ENCODE results near the gene AK4.
"Not testable (repeated sequence)": the region's sequence is repeated elsewhere in the genome, so short reads cannot be mapped to it uniquely, and the experiment has no call there.

The AK4 gene

DNA sequence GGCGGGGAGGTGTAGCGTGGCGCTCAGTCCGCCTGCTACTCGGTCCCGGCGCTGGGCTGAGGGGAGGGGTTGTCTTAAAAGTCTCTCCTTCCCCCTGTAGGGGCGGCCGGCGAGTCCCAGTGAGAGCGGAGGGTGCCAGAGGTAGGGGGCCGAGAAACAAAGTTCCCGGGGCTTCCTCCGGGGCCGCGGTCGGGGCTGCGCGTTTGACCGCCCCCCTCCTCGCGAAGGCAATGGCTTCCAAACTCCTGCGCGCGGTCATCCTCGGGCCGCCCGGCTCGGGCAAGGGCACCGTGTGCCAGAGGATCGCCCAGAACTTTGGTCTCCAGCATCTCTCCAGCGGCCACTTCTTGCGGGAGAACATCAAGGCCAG is at the start of gene AK4:
Gene AK4, plus strand, starts transcription at position 26 of the 370 bp plus-strand sequence. Its CDS starts 205 bp downstream, at position 231.
- H3K4me3 ChIP-seq (ENCODE audit: control insufficient read depth, low read depth, low read length): peak within 1 kb of the TSS; percentile 62
- DNase-seq (ENCODE audit: low read depth): not testable (repeated sequence)

DNA sequence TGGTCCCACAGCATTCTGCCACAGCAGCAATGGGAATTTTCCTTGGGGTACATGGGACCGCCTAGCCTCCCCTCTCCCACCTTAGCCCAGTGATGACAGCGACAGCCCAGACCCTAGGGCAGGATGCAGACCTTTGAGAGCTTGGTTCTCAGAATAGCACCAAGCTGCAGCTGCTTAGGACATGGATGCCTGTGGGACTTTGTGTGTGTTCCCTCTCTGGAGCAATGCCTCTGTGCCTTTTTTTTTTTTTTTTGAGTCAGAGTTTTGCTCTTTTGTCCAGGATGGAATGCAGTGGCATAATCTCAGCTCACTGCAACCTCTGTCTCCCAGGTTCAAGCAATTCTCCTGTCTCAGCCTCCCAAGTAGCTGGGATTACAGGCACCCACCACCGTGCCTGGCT is 44.2 kb upstream of the AK4 start:
- no peak for DNase-seq (ENCODE audit: low read depth)
- TF ChIP-seq, protein P1, sequence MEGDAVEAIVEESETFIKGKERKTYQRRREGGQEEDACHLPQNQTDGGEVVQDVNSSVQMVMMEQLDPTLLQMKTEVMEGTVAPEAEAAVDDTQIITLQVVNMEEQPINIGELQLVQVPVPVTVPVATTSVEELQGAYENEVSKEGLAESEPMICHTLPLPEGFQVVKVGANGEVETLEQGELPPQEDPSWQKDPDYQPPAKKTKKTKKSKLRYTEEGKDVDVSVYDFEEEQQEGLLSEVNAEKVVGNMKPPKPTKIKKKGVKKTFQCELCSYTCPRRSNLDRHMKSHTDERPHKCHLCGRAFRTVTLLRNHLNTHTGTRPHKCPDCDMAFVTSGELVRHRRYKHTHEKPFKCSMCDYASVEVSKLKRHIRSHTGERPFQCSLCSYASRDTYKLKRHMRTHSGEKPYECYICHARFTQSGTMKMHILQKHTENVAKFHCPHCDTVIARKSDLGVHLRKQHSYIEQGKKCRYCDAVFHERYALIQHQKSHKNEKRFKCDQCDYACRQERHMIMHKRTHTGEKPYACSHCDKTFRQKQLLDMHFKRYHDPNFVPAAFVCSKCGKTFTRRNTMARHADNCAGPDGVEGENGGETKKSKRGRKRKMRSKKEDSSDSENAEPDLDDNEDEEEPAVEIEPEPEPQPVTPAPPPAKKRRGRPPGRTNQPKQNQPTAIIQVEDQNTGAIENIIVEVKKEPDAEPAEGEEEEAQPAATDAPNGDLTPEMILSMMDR (conservative IDR thresholded peaks at IDR 0.05; ENCODE audit: control insufficient read depth, insufficient read depth, low read depth, low read length): no peak
- H3K4me3 ChIP-seq (ENCODE audit: control insufficient read depth, low read depth, low read length): no peak overlapping the region

DNA sequence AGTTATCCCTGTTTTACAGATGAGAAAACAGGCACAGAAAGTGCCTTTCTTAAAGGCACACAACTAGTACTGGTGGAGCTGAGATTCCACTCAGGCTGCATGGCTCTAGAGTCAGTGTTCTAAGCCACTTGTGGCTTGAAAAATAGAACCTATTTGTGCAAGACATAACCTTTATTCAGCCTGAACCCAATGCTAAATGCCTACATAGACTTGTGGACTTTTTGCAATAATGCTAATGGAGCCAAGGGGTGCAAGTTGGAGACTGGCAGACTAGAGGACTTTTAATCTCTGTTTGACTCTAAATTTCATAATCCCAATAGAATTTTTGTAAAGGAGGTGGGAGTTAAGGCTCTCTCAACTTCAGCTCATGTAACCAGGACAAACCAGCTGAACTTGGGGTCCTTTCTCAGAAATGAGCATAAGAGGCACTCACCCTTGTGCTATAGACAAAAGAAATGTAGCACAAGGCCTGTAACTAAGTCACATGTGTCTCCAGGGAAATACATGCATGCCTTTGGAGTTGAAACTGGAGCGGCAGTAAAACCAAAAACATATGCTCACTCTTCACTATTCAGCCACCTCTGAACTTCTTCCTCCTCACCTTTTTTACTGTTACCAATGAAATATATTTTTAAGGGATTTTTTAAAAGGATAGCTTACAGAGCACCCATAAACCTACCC is 43.0 kb upstream of the AK4 start:
- no peak overlapping the region for H3K4me3 ChIP-seq (ENCODE audit: control insufficient read depth, low read depth, low read length)
- TF ChIP-seq, protein P1 (conservative IDR thresholded peaks at IDR 0.05; ENCODE audit: control insufficient read depth, insufficient read depth, low read depth, low read length): no peak
- DNase-seq (ENCODE audit: low read depth): peak; percentile 11

DNA sequence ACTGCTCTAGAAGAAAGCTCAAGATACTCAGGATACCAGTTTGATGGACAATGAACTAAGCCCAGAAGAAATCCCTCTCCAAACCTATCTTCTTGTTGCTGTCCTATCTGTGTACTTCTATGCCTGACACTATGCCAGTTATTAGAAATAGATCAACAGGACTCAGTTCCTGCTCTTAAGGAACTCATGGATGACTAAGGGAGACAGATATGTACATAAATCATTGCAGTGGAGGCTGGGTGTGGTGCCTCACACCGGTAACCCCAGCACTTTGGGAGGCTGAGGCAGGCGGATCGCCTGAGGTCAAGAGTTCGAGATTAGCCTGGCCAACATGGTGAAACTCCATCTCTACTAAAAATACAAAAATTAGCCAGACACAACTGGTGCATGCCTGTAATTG is 42.4 kb upstream of the AK4 start:
- H3K4me3 ChIP-seq (ENCODE audit: control insufficient read depth, low read depth, low read length): no peak overlapping the region
- TF ChIP-seq, protein P1 (conservative IDR thresholded peaks at IDR 0.05; ENCODE audit: control insufficient read depth, insufficient read depth, low read depth, low read length): no peak
- peak; percentile 35 for DNase-seq (ENCODE audit: low read depth)

DNA sequence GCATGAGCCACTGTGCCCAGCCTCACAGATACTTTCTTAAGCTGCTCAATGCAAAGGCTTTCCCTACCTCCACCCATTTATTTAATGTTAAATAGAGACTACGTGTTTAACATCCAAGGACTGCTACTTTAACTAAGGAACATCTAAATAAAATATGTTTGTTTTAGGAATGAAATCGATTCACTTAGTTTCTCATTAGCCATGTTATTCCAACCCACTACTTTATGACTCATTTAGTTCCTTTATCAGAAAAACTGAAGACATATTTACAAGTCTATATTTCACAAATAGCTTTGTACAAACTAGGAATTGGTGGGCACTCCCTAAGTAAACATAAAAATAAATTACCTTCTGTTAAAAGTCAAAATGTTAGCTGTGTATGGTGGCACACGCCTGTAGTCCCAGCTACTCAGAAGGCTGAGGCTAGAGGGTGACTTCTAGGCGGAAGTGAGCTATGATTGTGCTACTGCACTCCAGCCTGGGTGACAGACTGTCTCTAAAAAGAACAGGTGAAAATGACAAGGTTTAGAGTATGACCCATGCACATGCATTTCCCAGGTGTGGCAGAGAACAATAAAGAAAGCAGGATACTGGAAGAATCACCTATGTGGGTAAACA is 39.9 kb upstream of the AK4 start:
- TF ChIP-seq, protein P1 (conservative IDR thresholded peaks at IDR 0.05; ENCODE audit: control insufficient read depth, insufficient read depth, low read depth, low read length): no peak
- H3K4me3 ChIP-seq (ENCODE audit: control insufficient read depth, low read depth, low read length): no peak overlapping the region
- DNase-seq (ENCODE audit: low read depth): no peak

DNA sequence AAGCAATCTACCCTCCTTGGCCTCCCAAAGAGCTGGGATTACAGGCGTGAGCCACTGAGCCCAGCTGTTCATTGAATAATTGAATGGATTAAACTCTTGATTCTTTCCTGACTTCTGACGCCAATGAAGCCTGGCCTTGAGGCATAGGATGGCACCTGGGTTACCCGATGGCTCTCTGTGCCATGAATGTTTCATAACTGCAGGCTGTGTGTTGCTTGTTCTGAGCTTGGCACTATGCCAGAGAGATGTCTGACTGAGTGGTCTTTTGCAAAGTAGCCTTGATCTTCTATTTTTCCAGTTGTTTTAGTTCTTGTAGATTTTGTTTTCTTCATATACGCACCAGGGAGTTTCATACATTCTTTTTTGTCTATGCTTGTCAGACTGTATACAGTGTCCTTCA is 38.5 kb upstream of the AK4 start:
- DNase-seq (ENCODE audit: low read depth): no peak
- no peak overlapping the region for H3K4me3 ChIP-seq (ENCODE audit: control insufficient read depth, low read depth, low read length)
- TF ChIP-seq, protein P1 (conservative IDR thresholded peaks at IDR 0.05; ENCODE audit: control insufficient read depth, insufficient read depth, low read depth, low read length): no peak

DNA sequence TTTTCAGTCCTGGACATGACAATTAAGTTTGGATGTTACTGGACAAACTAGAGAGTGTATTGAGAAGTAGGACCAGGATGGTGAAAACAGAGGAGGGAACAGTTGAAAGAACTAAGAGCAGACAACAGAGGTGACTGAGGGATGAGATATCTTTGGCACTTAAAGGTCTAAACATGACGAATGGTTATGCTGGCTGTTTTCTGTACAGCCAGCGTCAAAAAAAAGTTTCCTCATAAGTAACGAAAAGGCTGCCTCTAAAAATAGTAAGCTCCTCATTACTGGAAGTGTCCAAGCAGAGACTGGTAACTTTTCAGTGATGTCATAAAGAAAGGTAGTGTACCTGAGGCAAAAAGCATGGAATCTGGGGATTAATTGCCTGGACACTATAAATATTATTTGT is 35.2 kb upstream of the AK4 start:
- TF ChIP-seq, protein P1 (conservative IDR thresholded peaks at IDR 0.05; ENCODE audit: control insufficient read depth, insufficient read depth, low read depth, low read length): no peak
- no peak for DNase-seq (ENCODE audit: low read depth)
- no peak overlapping the region for H3K4me3 ChIP-seq (ENCODE audit: control insufficient read depth, low read depth, low read length)
